GM12873 (cell line): ENCODE measurements around the gene PEX11B.

Experiments
- TF ChIP-seq, protein P1 (sequence below): IDR thresholded peaks from 2 replicates; pipeline ENCODE4 v1.5.1; 2012; ENCODE audit warnings: low read depth, mild to moderate bottlenecking, moderate library complexity, low read length, control low read depth; ENCODE audit not compliant: insufficient read depth; ENCODE audit errors: missing control alignments

Gene PEX11B, protein sequence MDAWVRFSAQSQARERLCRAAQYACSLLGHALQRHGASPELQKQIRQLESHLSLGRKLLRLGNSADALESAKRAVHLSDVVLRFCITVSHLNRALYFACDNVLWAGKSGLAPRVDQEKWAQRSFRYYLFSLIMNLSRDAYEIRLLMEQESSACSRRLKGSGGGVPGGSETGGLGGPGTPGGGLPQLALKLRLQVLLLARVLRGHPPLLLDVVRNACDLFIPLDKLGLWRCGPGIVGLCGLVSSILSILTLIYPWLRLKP

DNA sequence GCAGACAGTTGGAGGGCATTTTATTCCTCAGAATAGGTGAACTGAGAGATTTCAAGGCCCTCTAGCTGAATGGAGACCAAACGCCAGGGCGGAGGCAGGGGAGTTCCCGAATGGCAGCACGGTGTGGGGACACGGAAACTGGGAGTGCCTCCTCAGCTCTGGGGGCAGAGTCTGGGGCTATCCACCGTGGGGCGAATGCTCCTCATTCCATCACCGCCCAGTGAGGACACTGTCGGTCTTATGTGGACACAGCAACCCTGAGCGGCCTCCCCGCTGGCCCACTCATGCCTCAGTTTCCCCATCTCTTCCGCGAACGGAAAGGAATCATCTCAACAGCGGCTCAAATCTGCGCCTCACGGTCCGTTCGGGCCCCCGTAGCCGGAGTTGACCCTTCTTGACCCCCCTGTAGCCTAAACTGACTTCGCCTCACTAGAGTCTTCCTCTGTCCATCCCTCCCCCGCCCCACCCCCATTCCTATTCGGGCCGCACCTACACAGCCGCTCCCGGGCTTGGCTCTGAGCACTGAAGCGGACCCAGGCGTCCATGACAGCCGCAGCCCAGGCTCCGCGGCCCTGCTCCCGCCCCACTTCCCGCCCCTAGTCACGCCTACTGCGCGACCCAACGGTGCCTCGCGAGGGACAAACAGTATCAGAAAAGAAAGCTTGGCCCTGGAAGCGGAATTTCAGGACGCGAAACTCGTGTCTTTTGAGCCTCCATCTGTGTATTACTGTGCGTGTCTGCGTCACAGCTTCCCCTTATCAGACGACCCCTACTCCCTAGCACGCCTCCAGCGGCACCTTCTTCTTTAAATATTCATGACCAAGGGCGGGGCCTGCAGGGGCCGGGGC, at the start of gene PEX11B:
TSS of gene PEX11B (minus strand) at position 574 of the 848 bp plus-strand sequence. CDS start at position 545, 29 bp downstream.
- TF ChIP-seq, protein P1, sequence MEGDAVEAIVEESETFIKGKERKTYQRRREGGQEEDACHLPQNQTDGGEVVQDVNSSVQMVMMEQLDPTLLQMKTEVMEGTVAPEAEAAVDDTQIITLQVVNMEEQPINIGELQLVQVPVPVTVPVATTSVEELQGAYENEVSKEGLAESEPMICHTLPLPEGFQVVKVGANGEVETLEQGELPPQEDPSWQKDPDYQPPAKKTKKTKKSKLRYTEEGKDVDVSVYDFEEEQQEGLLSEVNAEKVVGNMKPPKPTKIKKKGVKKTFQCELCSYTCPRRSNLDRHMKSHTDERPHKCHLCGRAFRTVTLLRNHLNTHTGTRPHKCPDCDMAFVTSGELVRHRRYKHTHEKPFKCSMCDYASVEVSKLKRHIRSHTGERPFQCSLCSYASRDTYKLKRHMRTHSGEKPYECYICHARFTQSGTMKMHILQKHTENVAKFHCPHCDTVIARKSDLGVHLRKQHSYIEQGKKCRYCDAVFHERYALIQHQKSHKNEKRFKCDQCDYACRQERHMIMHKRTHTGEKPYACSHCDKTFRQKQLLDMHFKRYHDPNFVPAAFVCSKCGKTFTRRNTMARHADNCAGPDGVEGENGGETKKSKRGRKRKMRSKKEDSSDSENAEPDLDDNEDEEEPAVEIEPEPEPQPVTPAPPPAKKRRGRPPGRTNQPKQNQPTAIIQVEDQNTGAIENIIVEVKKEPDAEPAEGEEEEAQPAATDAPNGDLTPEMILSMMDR: no peak

GRCh38 chr1:145967288-145967687, 48.8 kb upstream of the PEX11B start:
- TF ChIP-seq, protein P1: no peak

GRCh38 chr1:145965119-145965744, 46.7 kb upstream of the PEX11B start:
- TF ChIP-seq, protein P1: no peak

DNA sequence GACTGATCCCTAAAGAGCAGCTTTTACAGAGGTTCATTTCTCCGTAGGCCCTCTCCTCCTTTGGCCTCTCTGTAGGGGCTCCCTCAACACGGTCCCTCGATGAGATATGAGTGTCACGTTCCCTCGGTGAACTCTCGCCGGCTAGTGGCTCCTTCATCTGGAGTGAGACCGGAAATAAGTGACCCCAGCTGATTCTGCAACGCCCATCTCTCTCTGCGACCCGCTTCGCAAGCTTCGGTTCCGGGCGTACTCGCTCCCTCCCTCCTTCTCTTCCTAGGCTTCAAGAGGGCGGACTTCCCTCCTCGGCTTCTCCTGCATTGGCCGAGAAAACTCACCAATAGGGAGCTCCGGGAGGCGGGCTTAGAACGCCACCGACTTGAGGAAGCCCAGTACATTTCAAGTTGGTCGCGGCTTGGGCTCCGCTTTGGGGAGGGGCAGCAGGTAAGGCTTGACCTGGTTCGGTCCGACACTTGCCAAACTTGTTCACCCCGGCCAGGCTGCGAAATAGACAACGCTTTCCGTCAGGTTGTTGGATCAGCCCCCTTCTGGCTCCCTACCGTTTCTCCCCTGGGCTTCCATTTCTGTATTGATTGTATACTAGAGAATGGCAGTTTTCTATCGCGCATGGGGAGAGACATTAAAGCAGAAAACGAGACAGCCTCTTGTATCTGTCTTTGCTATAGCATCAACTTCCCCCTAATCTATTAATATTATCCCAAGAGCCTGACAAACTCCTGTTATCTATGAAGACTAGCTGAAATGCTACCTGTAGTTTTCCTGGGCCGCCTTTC, 46.0 kb upstream of the PEX11B start, which contains the start of the genes ANKRD34A and POLR3GL:
TSS of gene ANKRD34A (minus strand) at position 248 of the 791 bp plus-strand sequence. CDS start 2,816 bp downstream, outside the sequence.
TSS of gene POLR3GL (plus strand) at position 363 of the 791 bp plus-strand sequence. CDS start 10,176 bp downstream, outside the sequence.
- TF ChIP-seq, protein P1: no peak

GRCh38 chr1:145963265-145964019, 44.9 kb upstream of the PEX11B start:
- TF ChIP-seq, protein P1: no peak

GRCh38 chr1:145962157-145963102, 43.9 kb upstream of the PEX11B start:
- TF ChIP-seq, protein P1: no peak
